Adipose tissue (tissue), 3 donors: ENCODE results near the gene ADAMTSL3. TPM values are rescaled to one million over a fixed set of nuclear protein-coding genes. Genes with fewer than 3 reads are reported as not detected.

Experiments used
- H3K27ac ChIP-seq: one replicate; pipeline ENCODE4 v1.5.1; 2013; ENCODE audit warnings: low read depth, low read length
- WGBS, 3 donors: extraction: QIAGEN DNeasy Blood & Tissue Kit; methylation state at CpG; one replicate each; pipeline ENCODE4 v1.1.7; 2013; 5-methylcytosine and 5-hydroxymethylcytosine counted together
- polyA plus RNA-seq, 3 donors: library from polyadenylated mRNA; stranded (reverse); fragments of 200-250 nt; gene quantifications; one replicate each; pipeline ENCODE4 v1.2.3, GENCODE V29; 2013
- donor health status: healthy with polysubstance abuse.
- donor health status: Bipolar disorder and iron deficiency.
- donor health status: healthy.

ADAMTSL3 gene
- polyA plus RNA-seq, 3 donors = 2.3 to 7.9 (median 3.7) TPM

DNA sequence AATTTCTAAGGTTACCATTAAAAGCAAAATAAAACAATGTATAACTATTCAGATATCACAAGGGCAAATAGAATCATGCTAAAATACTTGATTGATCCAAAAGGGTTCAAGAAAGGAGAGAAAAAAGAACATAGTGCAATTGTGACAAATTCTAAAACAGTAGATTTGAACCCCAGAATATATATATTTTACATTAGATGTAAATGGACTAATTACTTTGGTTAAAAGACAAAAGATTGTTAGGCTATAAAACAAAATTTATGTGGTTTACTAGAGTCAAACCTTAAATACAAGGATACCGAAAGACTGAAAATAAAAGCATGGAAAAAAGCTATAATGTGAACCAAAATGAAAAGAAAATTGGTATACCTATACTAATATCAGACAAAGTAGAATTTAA, 129.3 kb downstream of the ADAMTSL3 start:
- WGBS, 3 donors = 95 to 97% (median 96%) methylated on average over 1 of the region's 1 CpG
- H3K27ac ChIP-seq = no peak overlapping the region

DNA sequence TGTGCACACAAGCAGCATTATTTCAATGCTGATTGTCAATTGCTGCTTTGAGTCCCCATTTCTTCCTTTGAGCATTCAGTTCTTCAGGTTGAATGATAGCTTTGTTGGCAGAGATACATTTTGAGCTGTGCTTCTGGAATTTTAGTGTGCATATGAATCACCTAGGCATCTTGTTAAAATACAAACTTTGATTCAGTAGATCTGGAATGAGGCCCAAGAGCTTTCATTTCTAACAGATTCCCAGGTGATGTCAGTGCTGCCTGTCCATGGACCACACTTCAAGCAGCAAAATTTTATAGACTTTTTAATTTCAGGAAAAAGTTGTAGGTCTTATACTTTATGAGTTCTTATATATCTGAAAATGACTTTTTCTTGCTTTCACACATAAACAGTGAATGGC, 131.1 kb downstream of the ADAMTSL3 start:
- H3K27ac ChIP-seq = no peak overlapping the region

DNA sequence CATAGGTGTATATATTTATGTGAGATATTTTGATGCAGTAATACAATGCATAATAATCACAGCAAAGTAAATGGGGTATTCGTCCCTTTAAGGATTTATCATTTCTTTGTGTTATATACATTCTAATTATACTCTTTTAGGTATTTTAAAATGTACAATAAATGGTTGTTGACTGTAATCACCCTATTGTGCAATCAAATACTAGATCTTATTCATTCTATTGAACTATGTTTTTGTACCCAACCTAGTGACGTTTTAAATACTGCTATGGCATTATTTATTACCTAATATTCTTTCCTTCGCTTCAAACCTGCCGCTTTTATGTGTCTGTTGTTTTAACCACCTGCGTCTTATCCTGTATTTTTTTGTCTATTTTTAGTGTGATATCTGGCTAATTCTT, 132.4 kb downstream of the ADAMTSL3 start:
- no peak overlapping the region for H3K27ac ChIP-seq
- WGBS, 3 donors = 86 to 90% (median 87%) methylated on average over 5 of the region's 5 CpGs

DNA sequence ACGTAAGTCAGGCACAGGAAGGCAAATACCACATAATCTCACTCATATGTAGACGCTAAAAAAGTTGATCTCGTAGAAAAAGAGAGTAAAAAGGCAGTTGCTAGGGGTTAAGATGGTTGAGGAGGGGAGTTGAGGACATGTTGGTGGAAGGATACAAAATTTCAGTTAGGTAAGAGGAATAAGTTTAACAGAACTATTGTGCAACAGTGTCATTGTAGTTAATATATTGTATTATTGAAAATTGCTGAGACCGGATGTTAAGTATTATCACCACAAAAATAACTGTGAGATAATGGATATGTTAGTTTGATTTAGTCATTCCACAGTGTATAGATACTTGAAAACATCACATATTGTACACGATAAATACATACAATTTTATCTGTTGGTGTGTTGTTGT, 139.1 kb downstream of the ADAMTSL3 start:
- WGBS, 3 donors = 88 to 96% (median 94%) methylated on average over 5 of the region's 5 CpGs
- H3K27ac ChIP-seq = no peak overlapping the region

DNA sequence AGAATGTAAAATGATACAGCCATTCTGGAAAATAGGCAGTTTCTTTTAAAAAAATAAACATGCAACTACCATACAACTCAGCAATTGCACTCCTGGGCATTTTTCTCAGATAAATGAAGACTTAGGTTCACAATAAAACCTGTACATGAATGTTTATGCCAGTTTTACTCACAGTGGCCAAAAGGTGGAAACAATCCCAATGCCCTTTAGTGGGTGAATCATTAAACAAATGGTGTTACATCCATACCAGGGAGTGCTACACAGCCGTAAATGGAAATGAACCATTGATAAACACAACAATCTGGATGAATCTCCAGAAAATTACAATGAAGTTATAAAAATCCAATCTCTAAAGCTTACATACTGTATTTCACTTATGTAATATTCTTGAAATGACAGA, 140.3 kb downstream of the ADAMTSL3 start:
- 79 to 95% (median 90%) methylated on average over 1 of the region's 1 CpG for WGBS, 3 donors

DNA sequence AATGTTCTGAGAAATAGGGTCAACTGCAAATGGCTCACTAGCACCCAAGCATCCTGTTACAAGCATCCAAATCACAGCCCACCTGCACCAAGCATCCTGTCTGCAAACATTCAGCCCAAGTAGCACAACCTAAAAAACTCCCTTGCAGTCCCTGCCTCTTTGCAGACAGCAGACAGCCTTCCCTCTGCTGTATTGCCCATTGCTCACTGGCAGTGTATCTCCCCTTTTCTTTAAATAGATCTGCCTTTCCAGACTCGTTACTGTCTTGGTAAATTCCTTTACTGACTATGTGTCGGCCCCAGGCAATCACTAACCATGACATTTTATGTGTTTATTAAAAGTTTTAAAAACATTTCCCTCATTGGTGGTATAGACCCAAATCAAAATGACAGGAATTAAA, 155.4 kb downstream of the ADAMTSL3 start:
- H3K27ac ChIP-seq = no peak overlapping the region
- WGBS, 3 donors = 88 to 92% (median 90%) methylated on average over 2 of the region's 2 CpGs

More for the DNA sequence above, 140.3 kb downstream of the ADAMTSL3 start:
- no peak overlapping the region for H3K27ac ChIP-seq

DNA sequence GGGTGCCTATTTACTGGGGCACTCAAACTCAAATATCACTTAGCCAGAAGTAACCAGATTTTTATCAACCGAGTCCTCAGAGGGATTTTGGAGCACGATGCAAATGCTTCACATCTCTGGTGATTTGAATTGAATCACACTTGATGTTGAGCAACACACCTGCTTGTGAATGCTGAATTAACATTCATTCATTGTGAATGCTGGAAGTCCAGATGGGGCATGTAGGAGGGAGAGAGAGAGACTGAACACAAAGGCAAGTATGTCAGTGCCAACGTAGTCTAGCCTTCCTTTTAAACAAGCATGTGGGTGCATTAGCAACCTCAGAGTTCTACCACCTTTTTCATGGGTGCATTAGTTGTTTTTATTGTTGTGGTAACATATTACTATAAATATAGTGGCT, 156.2 kb downstream of the ADAMTSL3 start:
- H3K27ac ChIP-seq = no peak overlapping the region
- 86 to 94% (median 89%) methylated on average over 3 of the region's 3 CpGs for WGBS, 3 donors

DNA sequence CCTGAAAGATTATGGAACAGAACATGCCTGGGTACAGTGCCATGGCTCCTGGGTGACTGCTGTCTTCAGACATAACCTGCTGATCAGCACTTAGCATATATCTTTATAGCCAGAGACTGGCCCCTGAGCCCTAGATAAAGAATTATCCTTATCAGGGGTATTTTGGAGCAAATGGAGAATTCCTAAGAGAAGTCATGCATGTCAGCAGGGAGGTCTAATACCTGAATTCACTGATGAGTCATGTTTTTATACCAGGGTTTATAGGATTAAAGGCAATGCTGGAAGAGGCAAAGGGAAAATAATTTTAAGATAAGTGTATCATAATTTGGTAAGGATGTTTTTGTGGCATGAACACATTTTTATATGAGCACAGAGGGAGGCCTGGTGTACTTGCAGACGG, 159.8 kb downstream of the ADAMTSL3 start:
- no peak overlapping the region for H3K27ac ChIP-seq
- 0 to 100% (median 65%) methylated on average over 1 of the region's 1 CpG for WGBS, 3 donors

DNA sequence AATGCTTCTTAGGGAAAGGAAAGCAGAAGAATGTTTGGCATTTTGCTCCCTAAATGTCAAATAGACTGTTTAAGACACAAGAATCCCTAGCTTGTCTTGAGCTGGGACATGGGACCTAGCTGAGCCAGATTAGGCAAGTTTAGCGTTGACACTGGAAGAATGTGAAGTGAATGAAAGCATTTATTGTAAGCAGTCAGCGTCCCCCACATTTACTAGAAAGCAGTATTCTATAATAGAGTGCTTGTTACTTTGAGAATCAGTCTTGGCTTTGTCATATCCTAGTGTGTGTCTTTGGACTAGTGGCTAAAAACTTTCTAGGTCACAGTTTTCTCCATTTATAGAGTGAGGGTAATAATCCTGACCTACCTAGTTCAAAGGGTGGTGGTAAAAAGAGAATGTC, 161.6 kb downstream of the ADAMTSL3 start:
- H3K27ac ChIP-seq = no peak overlapping the region
- 67 to 78% (median 69%) methylated on average over 2 of the region's 2 CpGs for WGBS, 3 donors

DNA sequence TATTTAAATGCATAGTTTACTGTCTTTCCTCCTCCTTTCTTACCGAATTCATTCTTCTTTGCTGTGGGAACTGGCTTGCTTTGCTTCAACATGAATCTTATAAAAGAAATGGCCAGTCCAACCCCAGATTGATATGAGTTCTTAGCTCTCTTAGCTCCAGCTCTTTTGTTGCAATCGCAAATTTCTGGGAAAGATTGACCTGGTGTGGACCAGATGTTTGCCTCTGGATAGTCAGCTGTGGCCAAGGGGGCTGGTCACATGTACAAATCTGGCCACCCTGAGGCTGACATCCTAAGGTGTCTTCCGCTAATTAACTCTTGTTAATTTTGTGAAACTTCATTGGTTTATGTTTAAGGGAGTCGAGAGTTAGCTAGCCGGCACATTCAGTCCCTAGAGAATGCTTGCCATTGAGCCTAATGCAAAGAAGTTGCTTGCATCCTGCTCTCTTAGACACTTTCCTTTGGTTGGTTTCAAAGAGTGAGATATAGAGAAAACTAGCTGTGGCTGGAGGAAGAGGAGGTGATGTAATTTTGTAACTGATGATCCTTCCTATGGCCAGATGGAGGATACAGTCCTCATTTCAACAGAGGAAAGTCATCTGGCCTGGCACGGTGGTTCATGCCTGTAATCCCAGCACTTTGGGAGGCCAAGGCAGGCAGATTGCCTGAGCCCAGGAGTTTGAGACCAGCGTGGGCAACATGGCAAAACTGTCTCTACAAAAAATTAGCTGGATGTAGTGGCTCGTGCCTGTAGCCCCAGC, 162.4 kb downstream of the ADAMTSL3 start:
- H3K27ac ChIP-seq = no peak overlapping the region
- 80 to 86% (median 83%) methylated on average over 8 of the region's 8 CpGs for WGBS, 3 donors

DNA sequence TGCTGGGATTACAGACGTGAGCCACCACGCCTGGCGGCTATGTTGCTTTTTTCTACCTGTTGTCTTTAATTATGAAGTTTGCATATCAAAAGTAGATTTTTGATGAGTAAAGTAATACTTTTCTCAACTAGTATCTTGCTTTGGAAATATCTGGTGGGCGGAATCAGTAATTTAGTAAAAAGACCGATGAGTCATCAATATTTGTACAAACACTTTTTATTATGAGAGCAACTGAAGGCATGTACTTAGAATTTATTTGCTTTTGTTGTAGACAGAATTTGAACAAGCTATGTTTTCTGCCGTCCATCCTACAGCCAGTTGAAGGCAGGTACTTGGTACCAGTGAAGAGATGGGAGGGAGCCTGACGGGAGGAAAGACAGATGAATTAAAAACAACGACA, 164.7 kb downstream of the ADAMTSL3 start:
- H3K27ac ChIP-seq = no peak overlapping the region
- 90 to 96% (median 92%) methylated on average over 8 of the region's 8 CpGs for WGBS, 3 donors

DNA sequence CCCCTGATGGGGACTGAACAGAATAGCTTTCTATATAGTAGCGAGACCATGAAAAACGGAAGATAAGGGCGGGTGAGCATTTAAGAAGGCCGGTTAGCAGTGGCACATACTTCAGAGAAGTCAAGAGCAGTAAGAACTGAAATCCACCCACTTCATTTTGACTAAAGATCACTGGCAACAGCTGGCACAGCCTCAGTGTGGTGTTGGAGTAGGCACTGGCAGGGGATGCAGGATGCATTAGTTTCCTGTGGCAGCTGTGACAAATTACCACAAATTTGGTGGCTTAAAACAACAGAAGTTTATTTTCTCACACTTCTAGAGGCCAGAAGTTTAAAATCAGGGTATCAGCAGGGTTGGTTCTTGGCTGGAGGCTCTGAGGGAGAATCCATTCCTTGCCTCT, 176.5 kb downstream of the ADAMTSL3 start:
- WGBS, 3 donors = 73 to 80% (median 80%) methylated on average over 4 of the region's 4 CpGs
- H3K27ac ChIP-seq = no peak overlapping the region

DNA sequence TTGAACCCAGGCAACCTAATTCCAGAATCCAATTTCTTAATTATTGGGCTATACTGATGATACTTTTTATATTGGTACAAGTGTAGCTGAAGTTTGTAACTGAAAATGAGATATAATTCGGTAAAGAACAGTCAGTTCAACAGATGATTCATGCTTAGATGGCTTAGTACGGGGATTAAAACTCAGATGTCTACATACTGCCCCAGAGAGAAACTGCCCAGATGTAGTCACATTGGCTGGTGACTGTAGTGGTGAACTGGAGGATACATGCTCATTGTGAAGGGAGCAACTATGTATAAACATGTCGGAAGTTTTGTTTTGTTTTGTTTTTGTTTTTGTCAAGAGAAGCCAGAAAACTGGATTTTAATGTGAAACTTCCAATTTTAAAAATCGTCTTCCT, 179.6 kb downstream of the ADAMTSL3 start:
- WGBS, 3 donors = 75 to 88% (median 88%) methylated on average over 4 of the region's 4 CpGs
- no peak overlapping the region for H3K27ac ChIP-seq

DNA sequence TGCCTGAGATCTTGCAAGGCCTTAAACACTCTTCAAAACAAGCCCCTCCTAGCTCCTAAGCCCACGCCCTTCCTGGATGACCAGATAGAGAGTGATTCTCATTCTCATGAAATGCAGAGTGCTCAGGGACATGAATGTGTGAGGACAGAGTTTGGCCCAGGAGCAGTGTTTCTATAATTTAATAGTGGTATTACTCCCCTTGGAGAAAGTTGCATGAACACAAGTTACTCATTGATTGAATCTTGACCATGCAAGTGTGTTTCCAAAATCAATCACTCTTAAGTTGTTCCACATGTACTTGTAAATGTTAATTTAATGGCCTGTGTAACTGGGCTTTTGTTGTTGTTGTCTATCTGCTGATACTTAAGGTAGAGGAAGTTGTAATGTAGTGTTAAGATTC, 181.6 kb downstream of the ADAMTSL3 start:
- WGBS, 3 donors = 68 to 90% (median 69%) methylated on average over 1 of the region's 1 CpG
- no peak overlapping the region for H3K27ac ChIP-seq

DNA sequence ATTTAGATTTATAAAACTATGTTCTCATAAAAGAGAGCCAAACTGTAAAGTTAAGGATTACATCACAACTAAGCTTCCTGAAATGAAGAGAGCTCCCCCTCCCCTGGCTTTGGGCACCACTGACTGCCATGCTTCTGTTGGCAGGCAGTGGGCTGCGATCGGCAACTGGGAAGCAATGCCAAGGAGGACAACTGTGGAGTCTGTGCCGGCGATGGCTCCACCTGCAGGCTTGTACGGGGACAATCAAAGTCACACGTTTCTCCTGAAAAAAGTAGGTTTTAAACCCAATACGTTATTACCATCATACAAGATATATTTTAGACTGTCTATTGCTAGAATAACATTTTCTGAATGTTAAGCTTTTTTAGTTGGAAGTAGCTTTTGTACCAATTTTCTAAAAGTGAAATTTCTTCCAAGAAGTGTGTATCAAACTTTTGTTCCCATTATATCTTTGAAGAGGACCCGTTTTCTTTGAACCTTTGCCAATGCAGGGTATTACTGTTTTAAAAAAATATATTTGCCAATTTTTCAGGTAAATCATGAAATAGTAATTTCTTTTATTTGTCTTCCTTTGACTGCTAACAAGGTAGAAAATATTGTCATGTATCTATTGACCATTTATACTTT, 184.1 kb downstream of the ADAMTSL3 start:
- no peak overlapping the region for H3K27ac ChIP-seq
- 25 to 34% (median 26%) methylated on average over 8 of the region's 8 CpGs for WGBS, 3 donors

DNA sequence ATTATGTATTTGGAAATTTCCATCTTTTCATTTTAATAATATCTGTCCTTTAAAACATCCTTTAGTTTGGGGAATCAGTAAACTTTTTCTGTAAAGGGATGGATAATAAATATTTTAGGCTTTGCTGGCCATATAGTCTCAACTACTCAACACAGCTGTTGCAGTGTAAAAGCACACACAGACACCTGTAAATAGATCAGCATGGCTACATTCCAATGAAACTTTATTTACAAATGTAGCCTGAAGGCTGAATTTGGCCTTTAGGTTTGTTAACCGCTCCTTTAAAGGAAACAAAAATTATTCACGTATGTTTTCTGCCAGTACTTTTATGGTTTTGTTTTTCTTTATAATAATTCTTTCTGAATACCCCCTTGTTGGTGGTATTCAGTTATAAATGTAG, 184.8 kb downstream of the ADAMTSL3 start:
- 45 to 94% (median 89%) methylated on average over 2 of the region's 2 CpGs for WGBS, 3 donors
- no peak overlapping the region for H3K27ac ChIP-seq

DNA sequence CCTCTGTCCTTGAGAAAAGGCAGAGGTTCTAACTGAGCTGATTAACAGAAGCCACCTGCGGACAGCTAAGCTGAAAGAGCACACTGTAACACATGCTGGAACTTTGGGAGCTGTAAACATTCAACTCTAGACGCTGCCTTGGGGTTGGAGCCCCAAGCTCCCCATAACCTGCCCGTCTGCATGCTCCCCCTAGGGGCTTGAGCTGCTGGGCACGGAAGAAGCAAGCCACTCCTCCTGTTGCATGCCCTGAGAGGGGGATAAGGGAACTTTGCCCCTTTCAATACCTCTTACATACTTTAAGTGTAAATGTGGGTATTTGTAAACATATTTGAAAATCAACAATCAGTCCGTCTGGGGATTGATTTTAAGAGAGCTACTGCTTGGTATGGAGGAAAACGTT, 188.4 kb downstream of the ADAMTSL3 start:
- 53 to 79% (median 78%) methylated on average over 6 of the region's 6 CpGs for WGBS, 3 donors
- H3K27ac ChIP-seq = no peak overlapping the region

DNA sequence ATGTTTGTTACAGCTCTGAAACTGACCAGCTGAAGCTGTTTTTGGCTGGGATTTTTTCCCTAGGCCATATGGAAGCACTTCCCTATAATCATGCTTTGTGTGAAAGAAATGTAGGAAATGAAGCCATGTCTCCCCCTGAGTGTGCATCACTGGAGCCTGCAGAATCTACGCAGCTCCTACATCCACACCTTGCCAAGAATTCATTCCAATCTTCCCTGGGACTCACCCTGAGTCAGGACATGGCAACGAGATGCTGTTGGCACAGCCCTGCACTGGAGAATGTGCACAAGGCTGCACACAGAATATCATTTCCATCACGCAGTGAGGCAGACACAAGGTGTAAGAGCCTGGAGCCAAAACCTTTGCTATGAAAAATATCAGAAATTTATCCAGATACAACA, 189.5 kb downstream of the ADAMTSL3 start:
- 56 to 69% (median 60%) methylated on average over 3 of the region's 3 CpGs for WGBS, 3 donors
- no peak overlapping the region for H3K27ac ChIP-seq

DNA sequence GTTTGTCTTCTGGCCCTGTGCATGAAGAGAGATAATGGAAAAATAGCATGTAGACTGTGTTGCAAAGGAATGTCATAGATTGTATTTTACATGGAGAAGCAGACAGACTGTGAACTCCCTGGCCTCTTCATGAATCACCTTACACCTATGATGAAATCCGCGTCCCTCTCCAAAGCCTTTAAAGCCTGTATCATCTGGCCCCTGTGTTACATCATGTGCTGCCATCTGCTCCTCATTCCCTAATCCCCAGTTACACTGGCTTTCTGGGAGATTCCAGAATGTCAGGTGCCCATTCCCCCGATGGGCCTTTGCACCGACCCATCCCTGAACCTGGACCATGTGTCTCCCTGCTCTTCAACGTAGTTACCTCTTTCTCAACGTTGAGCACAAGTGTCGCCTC, 190.8 kb downstream of the ADAMTSL3 start:
- H3K27ac ChIP-seq = no peak overlapping the region
- 94 to 95% (median 95%) methylated on average over 7 of the region's 7 CpGs for WGBS, 3 donors

DNA sequence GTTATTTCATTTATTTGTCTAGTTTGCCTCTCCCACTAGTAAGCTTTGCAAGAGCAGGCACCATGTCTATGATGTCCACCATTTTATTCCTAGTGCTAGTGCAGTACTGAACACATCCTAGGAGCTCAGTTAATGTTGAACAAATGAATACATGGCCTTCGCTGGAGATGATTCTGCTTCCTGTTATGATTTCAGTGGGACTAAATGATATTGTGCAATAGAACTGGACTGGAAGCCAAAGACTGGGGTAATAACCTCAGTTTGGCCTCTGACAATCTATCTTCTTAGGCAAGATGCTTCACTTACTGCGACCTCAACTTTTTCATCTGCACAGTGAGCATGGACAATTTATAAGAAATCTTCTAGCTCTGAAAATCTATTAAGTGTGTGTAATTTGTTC, 191.3 kb downstream of the ADAMTSL3 start:
- no peak overlapping the region for H3K27ac ChIP-seq
- WGBS, 3 donors = 30 to 35% (median 33%) methylated on average over 2 of the region's 2 CpGs
